Fibroblast of lung (primary cell): ENCODE results near the gene MYO1A. TPM values are rescaled to one million over a fixed set of nuclear protein-coding genes. Genes with fewer than 3 reads are reported as not detected.

Experiments used
- DNase-seq, 2 donors: peaks; one replicate each; pipeline versions ENCODE4 v3.0.0 to v3.0.0-alpha.2; 2010; ENCODE audit warnings: low read depth in 2 of 2
- H2AFZ ChIP-seq: 2 replicates; pipeline ENCODE4 v1.5.1; 2012; ENCODE audit warnings: low read length, control low read depth, inconsistent platforms
- H3K27ac ChIP-seq: 2 replicates; pipeline ENCODE4 v1.5.1; 2011; ENCODE audit warnings: low read length, control low read depth; ENCODE audit not compliant: insufficient read depth
- H3K27me3 ChIP-seq: 2 replicates; pipeline ENCODE4 v1.5.1; 2011; ENCODE audit warnings: mild to moderate bottlenecking, low read length; ENCODE audit not compliant: control insufficient read depth, insufficient read depth
- H3K36me3 ChIP-seq: 2 replicates; pipeline ENCODE4 v1.5.1; 2011; ENCODE audit warnings: low read length; ENCODE audit not compliant: control insufficient read depth, insufficient read depth
- H3K4me1 ChIP-seq: 2 replicates; pipeline ENCODE4 v1.5.1; 2011; ENCODE audit warnings: low read length; ENCODE audit not compliant: control insufficient read depth, insufficient read depth; ENCODE audit errors: extremely low read depth
- H3K4me2 ChIP-seq: 2 replicates; pipeline ENCODE4 v1.5.1; 2011; ENCODE audit warnings: low read length, control low read depth; ENCODE audit not compliant: insufficient read depth; ENCODE audit errors: extremely low read depth
- H3K4me3 ChIP-seq, 4 experiments: fragments of 200-600 bp in 1 of 4; sonication (generic) in 1 of 4; replicated peaks in 1 of 4; 2 replicates each; pipeline ENCODE4 v1.5.1; 2011 to 2016; ENCODE audit warnings: low read length in 4 of 4, low read depth in 3 of 4, mild to moderate bottlenecking in 3 of 4, control low read depth in 2 of 4, inconsistent platforms in 1 of 4, mixed read lengths in 1 of 4; ENCODE audit not compliant: insufficient read depth in 1 of 4; ENCODE audit errors: control extremely low read depth in 1 of 4
- H3K79me2 ChIP-seq: 2 replicates; pipeline ENCODE4 v1.5.1; 2012; ENCODE audit warnings: mild to moderate bottlenecking, low read length, inconsistent platforms; ENCODE audit not compliant: control insufficient read depth, insufficient read depth
- H3K9ac ChIP-seq: 2 replicates; pipeline ENCODE4 v1.5.1; 2011; ENCODE audit warnings: mild to moderate bottlenecking, low read length, control low read depth; ENCODE audit not compliant: insufficient read depth
- H3K9me3 ChIP-seq: 2 replicates; pipeline ENCODE4 v1.5.1; 2012; ENCODE audit warnings: low read depth, low read length; ENCODE audit not compliant: control insufficient read depth, insufficient read depth
- H4K20me1 ChIP-seq: 2 replicates; pipeline ENCODE4 v1.5.1; 2011; ENCODE audit warnings: low read length; ENCODE audit not compliant: control insufficient read depth, insufficient read depth; ENCODE audit errors: extremely low read depth
- CTCF ChIP-seq, 2 donors: IDR thresholded peaks in 1 of 2; conservative IDR thresholded peaks in 1 of 2; 1 replicate in 1 of 2; 2 replicates in 1 of 2; pipeline ENCODE4 v1.5.1; 2011 to 2012; ENCODE audit warnings: low read length in 2 of 2, control low read depth in 1 of 2, inconsistent platforms in 1 of 2, low read depth in 1 of 2, mild to moderate bottlenecking in 1 of 2
- EZH2 ChIP-seq: IDR thresholded peaks from 2 replicates; pipeline ENCODE4 v1.5.1; 2012; ENCODE audit warnings: low read length, control low read depth, mild to moderate bottlenecking; ENCODE audit errors: missing control alignments
- polyA plus RNA-seq, 2 donors: library from polyadenylated mRNA; depleted of rRNA in 1 of 2; stranded (reverse) in 1 of 2; unstranded in 1 of 2; fragments of >200 nt; gene quantifications; 2 replicates each; pipeline ENCODE4 v1.2.1, GENCODE V29; 2011 to 2012; ENCODE audit warnings: missing spikeins in 1 of 2
- total RNA-seq: library from RNA; depleted of rRNA; stranded (reverse); fragments of >200 nt; gene quantifications from 2 replicates; pipeline ENCODE4 v1.2.1, GENCODE V29; 2014

The MYO1A gene
- total and polyA plus RNA-seq, 2 donors (not counting 1 experiment from before 2014, with no cell fraction given): 0.01 to 0.17 TPM

- peak; percentile 27 to 50 for DNase-seq
- Histone ChIP-seq H3K4me2 (peak overlapping the region; percentile 41), H3K9ac (no peak overlapping the region), H3K9me3 (no peaks in the 10 kb centered on the region), H3K36me3 (peaks cover 6% of the 10 kb centered on the region), H4K20me1 (no peaks in the 10 kb centered on the region), H2AFZ (no peak overlapping the region), H3K27ac (no peak overlapping the region), H3K4me1 (peaks cover 2% of the 10 kb centered on the region), H3K27me3 (no peaks in the 10 kb centered on the region), H3K4me3 (no peak overlapping the region), H3K79me2 (peaks cover 14% of the 10 kb centered on the region)
- TF ChIP-seq EZH2: no peak
- TF ChIP-seq CTCF (conservative IDR thresholded peaks at IDR 0.05 in 1 of 2, IDR thresholded peaks at IDR 0.05 in 1 of 2; ENCODE audit: low read depth in 1 of 2, low read length in 2 of 2): no peak
Observed at GRCh38 chr12:57072661-57073060, 22.7 kb upstream of the MYO1A start.

- TF ChIP-seq CTCF (conservative IDR thresholded peaks at IDR 0.05 in 1 of 2, IDR thresholded peaks at IDR 0.05 in 1 of 2; ENCODE audit: low read depth in 1 of 2, low read length in 2 of 2) (peak; percentile 94), EZH2 (no peak)
- no peaks in the 10 kb centered on the region for H3K27me3 ChIP-seq
- H3K4me1 ChIP-seq: peaks cover 2% of the 10 kb centered on the region
- H3K27ac ChIP-seq: peak overlapping the region; percentile 52
- H3K36me3 ChIP-seq: peaks cover 6% of the 10 kb centered on the region
- H2AFZ ChIP-seq: peak overlapping the region; percentile 63
- H4K20me1 ChIP-seq: no peaks in the 10 kb centered on the region
- peak; percentile 75 to 94 for DNase-seq
- H3K4me3 ChIP-seq: no peak overlapping the region
- H3K4me2 ChIP-seq: peak overlapping the region; percentile 57
- no peaks in the 10 kb centered on the region for H3K9me3 ChIP-seq
- no peak overlapping the region for H3K9ac ChIP-seq
- no peaks in the 10 kb centered on the region for H3K79me2 ChIP-seq
Observed at GRCh38 chr12:57069523-57069922, 19.6 kb upstream of the MYO1A start.

- Histone ChIP-seq H2AFZ (no peak overlapping the region), H3K9ac (no peak overlapping the region), H3K9me3 (no peaks in the 10 kb centered on the region), H3K27ac (no peak overlapping the region), H3K4me2 (no peak overlapping the region), H3K79me2 (no peaks in the 10 kb centered on the region), H3K36me3 (peaks cover 6% of the 10 kb centered on the region), H4K20me1 (no peaks in the 10 kb centered on the region), H3K4me1 (peaks cover 2% of the 10 kb centered on the region), H3K4me3 (no peak overlapping the region), H3K27me3 (no peaks in the 10 kb centered on the region)
- no peak for TF ChIP-seq EZH2
- TF ChIP-seq CTCF (conservative IDR thresholded peaks at IDR 0.05 in 1 of 2, IDR thresholded peaks at IDR 0.05 in 1 of 2; ENCODE audit: low read depth in 1 of 2, low read length in 2 of 2): no peak
- no peak for DNase-seq
Observed at GRCh38 chr12:57066245-57066644, 16.3 kb upstream of the MYO1A start.
